GM18526 (cell line): ENCODE data around the gene ATG16L1.

Experiments
- POLR2A ChIP-seq: IDR thresholded peaks from 3 replicates; pipeline ENCODE4 v1.6.1; 2011; ENCODE audit not compliant: insufficient read length; ENCODE audit errors: extremely low read depth

ATG16L1 gene

GRCh38 chr2:233251306-233252116 lies at the start of gene ATG16L1:
ATG16L1 (plus strand) TSS chr2:233251673; CDS start chr2:233251828, 155 bp downstream.
- TF ChIP-seq POLR2A, result peak; percentile 90

- TF ChIP-seq POLR2A, result no peak
Measured at GRCh38 chr2:233202531-233202944, 48.9 kb upstream of the ATG16L1 start.

- TF ChIP-seq POLR2A, result no peak
Measured at GRCh38 chr2:233203060-233203459, 48.4 kb upstream of the ATG16L1 start.

DNA sequence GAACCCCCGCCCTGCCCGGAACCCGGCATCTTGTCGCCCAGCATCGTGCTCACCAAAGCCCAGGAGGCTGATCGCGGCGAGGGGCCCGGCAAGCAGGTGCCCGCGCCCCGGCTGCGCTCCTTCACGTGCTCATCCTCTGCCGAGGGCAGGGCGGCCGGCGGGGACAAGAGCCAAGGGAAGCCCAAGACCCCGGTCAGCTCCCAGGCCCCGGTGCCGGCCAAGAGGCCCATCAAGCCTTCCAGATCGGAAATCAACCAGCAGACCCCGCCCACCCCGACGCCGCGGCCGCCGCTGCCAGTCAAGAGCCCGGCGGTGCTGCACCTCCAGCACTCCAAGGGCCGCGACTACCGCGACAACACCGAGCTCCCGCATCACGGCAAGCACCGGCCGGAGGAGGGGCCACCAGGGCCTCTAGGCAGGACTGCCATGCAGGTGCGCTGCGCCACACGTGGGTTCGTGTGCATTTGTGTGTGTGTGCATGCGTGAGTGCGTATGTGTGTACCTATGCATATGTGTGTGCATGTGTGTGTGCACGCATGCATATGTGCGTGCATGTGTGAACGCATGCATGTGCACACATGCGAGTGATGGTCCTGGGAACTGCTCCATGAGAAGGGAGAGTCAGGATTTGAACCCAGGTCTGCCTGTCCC lies 47.1 kb upstream of the ATG16L1 start:
- no peak for TF ChIP-seq POLR2A

GRCh38 chr2:233208382-233209116 lies 42.9 kb upstream of the ATG16L1 start:
- no peak for TF ChIP-seq POLR2A

DNA sequence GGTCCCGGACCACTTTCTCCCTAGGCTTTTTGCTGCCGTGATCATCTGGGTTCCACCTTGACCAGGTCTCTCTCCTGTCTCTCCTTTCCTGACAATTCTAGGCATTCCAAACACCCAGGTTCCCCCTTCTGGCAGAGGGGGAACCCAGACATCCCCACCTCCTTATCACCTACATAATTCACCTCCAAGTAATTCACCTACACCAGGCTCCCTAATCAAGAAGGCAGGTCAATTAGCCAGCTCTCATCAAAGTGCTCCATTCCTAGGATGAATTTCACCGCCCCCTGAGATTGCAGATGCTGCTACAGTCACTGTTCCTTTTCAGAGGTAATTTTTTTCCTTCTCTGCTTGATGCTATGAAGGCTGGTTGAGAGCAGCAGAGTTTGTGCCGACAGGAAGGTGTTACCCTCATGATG lies 42.3 kb upstream of the ATG16L1 start:
- no peak for TF ChIP-seq POLR2A

DNA sequence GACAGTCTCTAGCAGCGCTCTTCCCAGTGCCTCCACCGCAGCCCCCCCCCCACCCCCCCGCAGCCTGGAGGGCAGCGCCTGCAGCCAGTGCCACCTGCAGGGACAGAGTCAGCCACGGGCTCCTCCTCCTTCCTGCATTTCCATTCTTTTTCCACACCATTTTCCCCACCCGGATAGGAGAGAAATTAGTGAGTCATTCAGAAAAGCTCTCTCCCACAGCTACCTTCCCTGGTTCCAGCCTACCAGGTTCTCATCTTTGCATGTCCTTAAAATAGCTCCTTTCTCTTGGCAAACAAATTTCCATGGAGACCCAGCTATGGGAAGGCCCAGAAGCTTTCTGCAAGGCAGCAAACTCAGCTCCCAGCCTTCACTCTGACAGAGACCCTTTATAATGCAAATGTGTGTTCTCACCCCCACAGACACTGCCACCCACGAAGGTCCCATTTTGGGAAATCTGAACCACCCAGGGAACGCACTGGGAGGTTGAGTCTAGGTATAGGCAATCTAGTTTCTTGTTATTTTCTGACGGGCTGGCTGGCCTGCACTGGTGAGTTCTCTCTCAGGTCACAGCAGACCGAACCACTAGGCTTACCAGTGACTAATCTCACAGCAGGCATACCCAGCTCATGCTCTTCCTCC lies 41.8 kb upstream of the ATG16L1 start:
- no peak for TF ChIP-seq POLR2A

DNA sequence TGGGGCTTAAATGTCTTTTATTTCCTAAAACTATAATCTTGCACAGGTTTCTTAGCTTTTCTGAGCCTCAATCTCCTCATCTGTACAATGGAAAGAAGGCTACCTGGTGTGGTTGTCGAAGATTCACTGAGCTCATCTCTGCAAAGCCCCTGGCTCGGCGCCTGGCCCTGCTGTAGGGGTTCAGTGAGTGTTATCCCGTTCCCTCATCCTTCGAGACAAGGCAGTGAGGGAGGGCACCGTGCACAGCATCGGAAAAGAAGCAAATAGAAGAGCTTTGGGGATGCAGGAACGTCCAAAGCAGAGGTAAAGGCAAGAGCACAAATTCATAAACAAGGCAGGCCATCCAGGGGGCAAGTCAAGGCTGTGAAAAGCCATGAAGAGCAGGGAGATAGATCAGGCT lies 41.2 kb upstream of the ATG16L1 start:
- no peak for TF ChIP-seq POLR2A

DNA sequence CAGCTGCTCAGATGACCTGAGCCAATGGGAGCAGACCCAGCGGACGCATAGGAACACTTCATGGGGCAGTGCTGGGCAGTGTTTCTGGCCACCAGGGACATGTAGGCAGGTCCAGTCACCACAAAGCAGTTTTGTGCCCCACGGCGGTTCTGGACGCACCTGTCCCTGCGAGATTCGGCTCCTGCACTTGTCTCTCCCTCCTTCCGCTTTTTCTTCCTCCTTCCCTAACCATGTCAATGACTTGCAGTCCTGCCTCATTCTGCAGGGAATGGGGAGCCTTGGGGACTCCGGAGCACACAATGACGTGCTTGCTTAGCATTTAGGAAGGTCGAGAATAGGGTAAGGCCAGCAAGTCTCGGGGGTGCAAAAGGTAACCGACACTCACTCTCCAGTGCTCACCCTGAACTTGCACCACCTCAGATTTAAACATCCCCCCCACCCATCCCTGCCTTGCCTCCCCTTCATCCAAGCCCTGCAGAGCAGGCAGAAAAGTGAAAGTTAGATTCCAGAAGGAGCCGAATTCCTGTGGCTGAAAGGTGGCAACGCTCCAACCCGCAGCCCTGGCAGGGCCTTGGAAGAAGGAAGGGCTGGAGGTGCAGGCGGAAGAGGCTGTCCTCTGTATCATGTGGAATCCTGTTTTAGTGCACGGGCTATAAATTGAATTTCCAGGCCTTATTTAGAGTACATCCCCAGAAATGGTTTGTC lies 40.5 kb upstream of the ATG16L1 start:
- no peak for TF ChIP-seq POLR2A

DNA sequence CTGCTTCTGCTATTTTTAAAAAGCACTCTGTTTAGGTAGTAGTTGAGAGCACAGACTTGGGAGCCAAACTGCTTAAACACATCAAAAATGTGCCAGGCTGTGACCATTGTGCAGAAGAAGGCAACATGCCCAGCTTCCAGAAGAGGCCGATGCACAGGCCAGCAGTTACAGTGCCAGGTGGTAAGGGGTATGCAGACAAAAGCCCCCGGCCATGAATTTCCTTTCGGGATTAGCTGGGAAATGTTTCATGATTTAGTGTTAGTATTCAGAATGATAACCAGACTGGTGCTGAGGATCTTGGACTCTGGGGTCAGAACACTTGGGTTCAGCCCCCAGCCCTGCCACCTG lies 40.0 kb upstream of the ATG16L1 start:
- TF ChIP-seq POLR2A, result no peak

GRCh38 chr2:233213011-233213410 lies 38.5 kb upstream of the ATG16L1 start:
- no peak for TF ChIP-seq POLR2A

DNA sequence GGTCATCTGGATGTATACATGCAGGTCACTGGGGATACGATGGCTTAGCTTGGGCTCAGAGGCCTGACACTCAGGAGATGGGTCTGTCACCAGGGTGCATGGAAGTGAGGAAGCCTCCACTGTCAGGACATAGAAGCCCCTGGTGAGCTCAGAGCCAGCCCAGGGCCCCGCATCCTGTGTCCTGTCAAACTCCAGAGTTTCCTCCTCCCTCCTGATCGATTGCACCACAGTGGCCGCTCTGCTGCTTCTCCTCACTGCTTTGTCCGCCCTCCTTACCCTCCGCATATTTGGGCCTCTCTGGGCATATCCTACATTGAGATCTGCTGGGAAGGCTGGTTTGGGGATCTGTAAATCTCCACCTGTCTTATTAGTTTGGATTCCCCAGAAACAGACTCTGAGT lies 37.5 kb upstream of the ATG16L1 start:
- TF ChIP-seq POLR2A, result no peak

GRCh38 chr2:233217892-233218377 lies 33.5 kb upstream of the ATG16L1 start:
- no peak for TF ChIP-seq POLR2A

GRCh38 chr2:233218836-233219235 lies 32.6 kb upstream of the ATG16L1 start:
- TF ChIP-seq POLR2A, result no peak

GRCh38 chr2:233219848-233220247 lies 31.6 kb upstream of the ATG16L1 start:
- TF ChIP-seq POLR2A, result no peak

DNA sequence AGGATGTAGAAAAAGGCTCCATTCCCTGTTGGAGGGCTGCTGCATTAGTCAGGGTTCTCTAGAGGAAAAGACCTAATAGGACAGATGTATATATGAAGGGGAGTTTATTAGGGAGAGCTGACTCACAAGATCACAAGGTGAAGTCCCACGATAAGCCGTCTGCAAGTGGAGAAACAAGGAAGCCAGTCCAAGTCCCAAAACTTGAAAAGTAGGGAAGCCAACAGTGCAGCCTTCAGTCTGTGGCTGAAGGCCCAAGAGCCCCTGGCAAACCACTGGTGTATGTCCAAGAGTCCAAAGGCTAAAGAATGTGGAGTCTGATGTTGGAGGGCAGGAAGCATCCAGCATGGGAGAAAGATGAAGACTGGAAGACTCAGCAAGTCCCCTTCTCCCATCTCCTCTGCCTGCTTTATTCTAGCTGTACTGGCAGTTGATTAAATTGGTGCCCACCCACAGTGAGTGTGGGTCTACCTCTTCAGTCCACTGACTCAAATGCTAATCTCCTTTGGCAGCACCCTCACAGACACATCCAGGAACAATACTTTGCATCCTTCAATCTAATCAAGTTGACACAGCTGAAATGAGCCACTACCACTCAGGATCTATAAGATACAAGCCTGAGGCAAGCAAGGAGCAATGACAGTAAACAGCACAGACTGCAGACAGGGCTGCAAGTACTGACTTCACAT lies 30.0 kb upstream of the ATG16L1 start:
- no peak for TF ChIP-seq POLR2A
